ENCODE data around the gene ZNF189.

GRCh38 chr9:101376111-101376848 is 22.4 kb upstream of the ZNF189 start:
- no peak for TF ChIP-seq GATA2 (IDR thresholded peaks at IDR 0.05; ENCODE audit: low read depth, low read length)
- TF ChIP-seq GATA3 (IDR thresholded peaks at IDR 0.05; ENCODE audit: low read depth, low read length), result no peak
